Tibial nerve (tissue), 3 donors: Measurements from ENCODE around the gene B3GAT1.
"Not testable (repeated sequence)": the region's sequence is repeated elsewhere in the genome, so short reads cannot be mapped to it uniquely, and the experiment has no call there.

Experiments used
- POLR2A ChIP-seq, 2 donors: fragments of 450-650 bp; IDR thresholded peaks; one replicate each; pipeline ENCODE4 v1.6.1; 2017; ENCODE audit warnings: antibody characterized with exemption in 2 of 2, mild to moderate bottlenecking in 2 of 2, moderate library complexity in 2 of 2
- TF ChIP-seq, protein P1 (sequence below), 5 experiments: fragments of 200-600 bp in 3 of 5; fragments of 450-650 bp in 2 of 5; sonication (generic) in 3 of 5; IDR thresholded peaks; one replicate each; pipeline ENCODE4 v1.5.1; 2016 to 2019; ENCODE audit warnings: antibody characterized with exemption in 5 of 5, mild to moderate bottlenecking in 3 of 5, moderate library complexity in 2 of 5

DNA sequence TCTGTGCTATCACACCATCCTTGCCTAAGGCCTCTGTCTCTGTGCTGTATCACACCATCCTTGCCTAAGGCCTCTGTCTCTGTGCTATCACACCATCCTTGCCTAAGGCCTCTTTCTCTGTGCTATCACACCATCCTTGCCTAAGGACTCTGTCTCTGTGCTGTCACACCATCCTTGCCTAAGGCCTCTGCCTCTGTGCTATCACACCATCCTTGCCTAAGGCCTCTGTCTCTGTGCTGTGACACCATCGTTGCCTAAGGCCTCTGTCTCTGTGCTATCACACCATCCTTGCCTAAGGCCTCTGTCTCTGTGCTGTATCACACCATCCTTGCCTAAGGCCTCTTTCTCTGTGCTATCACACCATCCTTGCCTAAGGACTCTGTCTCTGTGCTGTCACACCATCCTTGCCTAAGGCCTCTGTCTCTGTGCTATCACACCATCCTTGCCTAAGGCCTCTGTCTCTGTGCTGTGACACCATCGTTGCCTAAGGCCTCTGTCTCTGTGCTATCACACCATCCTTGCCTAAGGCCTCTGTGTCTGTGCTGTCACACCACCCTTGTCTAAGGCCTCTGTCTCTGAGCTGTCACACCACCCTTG, 45.5 kb upstream of the B3GAT1 start:
- TF ChIP-seq, protein P1, sequence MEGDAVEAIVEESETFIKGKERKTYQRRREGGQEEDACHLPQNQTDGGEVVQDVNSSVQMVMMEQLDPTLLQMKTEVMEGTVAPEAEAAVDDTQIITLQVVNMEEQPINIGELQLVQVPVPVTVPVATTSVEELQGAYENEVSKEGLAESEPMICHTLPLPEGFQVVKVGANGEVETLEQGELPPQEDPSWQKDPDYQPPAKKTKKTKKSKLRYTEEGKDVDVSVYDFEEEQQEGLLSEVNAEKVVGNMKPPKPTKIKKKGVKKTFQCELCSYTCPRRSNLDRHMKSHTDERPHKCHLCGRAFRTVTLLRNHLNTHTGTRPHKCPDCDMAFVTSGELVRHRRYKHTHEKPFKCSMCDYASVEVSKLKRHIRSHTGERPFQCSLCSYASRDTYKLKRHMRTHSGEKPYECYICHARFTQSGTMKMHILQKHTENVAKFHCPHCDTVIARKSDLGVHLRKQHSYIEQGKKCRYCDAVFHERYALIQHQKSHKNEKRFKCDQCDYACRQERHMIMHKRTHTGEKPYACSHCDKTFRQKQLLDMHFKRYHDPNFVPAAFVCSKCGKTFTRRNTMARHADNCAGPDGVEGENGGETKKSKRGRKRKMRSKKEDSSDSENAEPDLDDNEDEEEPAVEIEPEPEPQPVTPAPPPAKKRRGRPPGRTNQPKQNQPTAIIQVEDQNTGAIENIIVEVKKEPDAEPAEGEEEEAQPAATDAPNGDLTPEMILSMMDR (IDR thresholded peaks at IDR 0.05): not testable (repeated sequence)
- not testable (repeated sequence) for TF ChIP-seq POLR2A (IDR thresholded peaks at IDR 0.05)
